Mammary epithelial cell (primary cell): Measurements from ENCODE around the gene AGR2.

ENCODE experiments used
- CTCF ChIP-seq, 2 donors: IDR thresholded peaks in 1 of 2; conservative IDR thresholded peaks in 1 of 2; 2 replicates each; pipeline ENCODE4 v1.5.1; 2011 to 2012; ENCODE audit warnings: inconsistent platforms in 2 of 2, low read length in 2 of 2, mild to moderate bottlenecking in 2 of 2, control low read depth in 1 of 2, low read depth in 1 of 2; ENCODE audit not compliant: insufficient read depth in 1 of 2; ENCODE audit errors: extremely low read depth in 1 of 2
- EZH2 ChIP-seq: IDR thresholded peaks from 2 replicates; pipeline ENCODE4 v1.6.1; 2012; ENCODE audit warnings: low read length, inconsistent platforms, borderline replicate concordance

- TF ChIP-seq CTCF (conservative IDR thresholded peaks at IDR 0.05 in 1 of 2, IDR thresholded peaks at IDR 0.05 in 1 of 2; ENCODE audit: extremely low read depth in 1 of 2, insufficient read depth in 1 of 2, low read depth in 1 of 2, low read length in 2 of 2) (no peak), EZH2 (no peak)
Measured at GRCh38 chr7:16836481-16836880, 31.7 kb upstream of the AGR2 start.
